Measurements from ENCODE around the gene COMMD4.
"Not testable (repeated sequence)": the region's sequence is repeated elsewhere in the genome, so short reads cannot be mapped to it uniquely, and the experiment has no call there.

COMMD4 gene

DNA sequence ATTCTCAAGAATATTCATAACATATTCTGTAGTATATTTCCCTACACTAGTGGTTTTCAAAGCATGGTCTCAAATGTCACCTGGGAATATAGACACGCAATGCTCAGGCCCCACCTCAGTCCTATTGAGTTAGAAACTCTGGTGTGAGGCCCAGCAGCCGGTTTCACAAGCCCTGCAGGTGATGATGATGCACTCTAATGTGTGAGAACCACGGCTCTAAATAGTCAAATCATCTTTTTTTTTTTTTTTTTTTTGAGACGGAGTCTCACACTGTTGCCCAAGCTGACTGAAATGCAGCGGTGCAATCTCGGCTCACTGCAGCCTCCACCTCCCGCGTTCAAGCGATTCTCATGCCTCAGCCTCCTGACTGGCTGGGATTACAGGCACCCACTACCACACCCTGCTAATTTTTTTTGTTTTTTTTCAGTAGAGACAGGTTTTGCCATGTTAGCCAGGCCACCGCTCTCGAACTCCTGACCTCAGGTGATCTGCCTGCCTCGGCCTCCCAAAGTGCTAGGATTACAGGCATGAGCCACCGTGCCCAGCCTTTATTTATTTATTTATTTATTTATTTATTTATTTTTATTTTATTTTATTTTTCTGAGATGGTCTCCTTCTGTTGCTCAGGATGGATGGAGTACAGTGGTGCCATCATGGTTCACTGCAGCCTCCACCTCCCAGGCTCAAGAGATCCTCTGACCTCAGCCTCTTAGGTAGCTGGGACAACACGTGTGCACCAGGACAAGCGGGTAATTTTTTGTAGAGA is 2.0 kb upstream of the COMMD4 start:
- not testable (repeated sequence) for DNase-seq

GRCh38 chr15:75335313-75335704 is 554 bp upstream of the COMMD4 start:
- no peak for DNase-seq

- no peak for DNase-seq
Observed at GRCh38 chr15:75338661-75339240, 2.9 kb downstream of the COMMD4 start.

DNA sequence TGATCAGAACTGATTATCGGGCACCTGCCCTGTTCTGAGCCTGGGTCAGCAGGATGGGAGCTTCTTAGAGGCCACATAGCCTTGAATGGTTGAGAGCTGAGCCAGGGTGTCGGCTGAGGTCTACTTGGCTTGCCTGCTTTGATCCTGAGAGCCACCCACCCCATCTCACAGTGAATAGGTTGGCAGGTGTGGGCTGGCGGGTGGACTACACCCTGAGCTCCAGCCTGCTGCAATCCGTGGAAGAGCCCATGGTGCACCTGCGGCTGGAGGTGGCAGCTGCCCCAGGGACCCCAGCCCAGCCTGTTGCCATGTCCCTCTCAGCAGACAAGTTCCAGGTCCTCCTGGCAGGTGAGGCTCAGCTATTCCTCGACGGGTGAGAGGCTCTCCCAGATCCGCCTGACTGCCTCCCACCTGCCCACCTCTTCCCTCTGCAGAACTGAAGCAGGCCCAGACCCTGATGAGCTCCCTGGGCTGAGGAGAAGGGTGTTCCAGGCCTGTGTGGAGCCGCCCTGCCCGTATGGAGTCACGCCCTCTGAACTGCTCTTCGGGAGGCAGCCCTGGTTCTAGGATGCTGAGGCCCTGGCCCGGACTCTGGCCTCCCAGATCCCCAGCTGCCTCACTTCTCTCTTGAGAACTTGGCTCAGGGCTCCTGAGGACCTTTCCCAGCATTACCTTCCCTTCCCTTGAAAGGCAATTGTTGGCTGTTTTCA is 3.8 kb downstream of the COMMD4 start:
- no peak for DNase-seq

DNA sequence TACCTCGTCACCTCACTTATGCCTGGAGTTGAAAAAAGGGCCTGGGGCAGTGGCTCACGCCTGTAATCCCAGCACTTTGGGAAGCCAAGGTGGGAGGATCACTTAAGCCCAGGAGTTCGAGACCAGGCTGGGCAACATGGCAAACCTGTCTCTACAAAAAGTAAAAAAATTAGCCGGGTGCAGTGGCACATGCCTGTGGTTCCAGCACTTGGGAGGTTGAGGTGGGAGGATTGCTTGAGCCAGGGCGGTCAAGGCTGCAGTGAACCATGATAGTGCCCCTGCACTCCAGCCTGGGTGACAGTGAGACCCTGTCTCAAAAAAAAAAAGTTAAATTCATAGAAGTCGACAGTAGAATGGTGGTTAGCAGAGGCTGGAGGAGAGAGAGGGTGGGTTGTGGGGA is 6.4 kb downstream of the COMMD4 start:
- DNase-seq, result no peak

DNA sequence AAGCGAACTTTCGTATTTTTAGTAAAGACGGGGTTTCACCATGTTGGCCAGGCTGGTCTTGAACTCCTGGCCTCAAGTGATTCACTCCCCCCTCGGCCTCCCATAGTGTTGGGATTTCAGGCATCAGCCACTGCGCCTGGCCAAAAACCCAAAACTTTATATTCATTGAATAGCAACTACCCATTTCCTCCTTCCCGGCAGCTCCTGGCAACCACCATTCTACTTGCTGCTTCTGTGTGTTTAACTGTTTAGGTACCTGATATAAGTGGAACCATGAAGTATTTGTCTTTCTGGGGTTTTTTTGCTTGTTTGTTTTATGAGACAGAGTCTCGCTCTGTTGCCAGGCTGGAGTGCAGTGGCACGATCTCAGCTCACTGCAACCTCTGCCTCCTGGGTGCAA is 8.1 kb downstream of the COMMD4 start:
- DNase-seq, result not testable (repeated sequence)

DNA sequence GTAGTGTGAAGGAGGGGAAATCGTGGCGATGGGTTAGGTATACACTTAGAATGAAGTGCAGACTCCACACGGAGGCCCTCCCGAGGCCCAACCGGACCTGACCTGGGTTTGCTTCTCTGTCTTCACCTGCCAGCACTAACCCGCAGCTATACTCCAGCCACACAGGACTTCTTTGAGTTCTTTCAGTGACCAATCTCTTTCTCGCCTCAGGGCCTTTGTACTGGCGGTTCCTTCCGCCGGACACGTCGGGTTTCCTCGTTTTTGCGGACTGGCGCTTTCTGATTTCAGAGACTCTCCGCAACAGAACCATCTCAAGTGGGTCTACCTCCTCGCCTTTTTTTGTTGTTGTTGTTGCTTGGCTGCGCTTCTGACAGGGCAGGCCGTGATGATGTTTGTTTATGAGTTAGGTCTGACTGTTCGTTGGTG is 10.9 kb downstream of the COMMD4 start, which contains the start of gene NEIL1:
TSS of gene NEIL1 (plus strand) at position 244 of the 426 bp plus-strand sequence. CDS start 1,867 bp downstream, outside the sequence.
- DNase-seq, result peak; percentile 31

DNA sequence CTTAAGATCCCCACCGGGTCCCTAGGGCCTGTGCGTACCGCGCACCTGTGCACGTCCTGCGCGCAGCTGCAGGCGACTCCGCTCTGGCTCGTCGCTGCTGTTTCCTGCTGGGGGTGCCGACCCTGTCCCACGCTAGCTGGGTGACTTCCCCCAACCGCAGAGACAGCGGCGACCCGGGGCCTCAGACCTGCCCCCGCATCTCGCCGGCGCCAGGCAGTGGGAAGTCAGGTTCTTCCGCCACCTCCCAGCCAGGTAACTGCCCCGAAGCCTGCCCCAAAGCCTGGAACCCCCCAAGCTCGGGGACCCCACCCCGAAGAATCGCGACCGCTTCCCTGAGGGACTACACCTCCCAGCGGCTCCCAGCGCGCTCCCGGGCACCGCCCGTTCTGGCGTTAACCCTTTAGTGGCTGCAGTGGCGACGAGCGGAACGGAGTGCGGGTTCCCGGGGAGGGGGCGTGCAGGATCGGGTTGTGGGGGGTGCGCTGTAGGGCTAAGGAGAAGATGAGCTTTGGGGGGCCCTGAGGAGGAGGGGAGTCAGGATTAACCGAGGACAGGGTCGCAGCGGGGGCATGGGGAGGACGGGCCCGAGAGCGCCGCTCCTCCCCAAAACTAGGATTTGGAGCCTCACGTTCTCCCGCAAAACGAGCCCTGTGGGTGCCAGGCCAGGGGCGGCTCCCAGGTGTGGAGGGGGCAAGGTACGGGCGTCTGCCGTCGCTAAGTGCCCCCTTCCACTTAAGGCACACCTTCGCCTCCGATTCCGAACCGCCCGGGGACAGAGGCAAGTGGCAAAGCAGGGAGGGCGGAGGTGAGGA is 11.6 kb downstream of the COMMD4 start:
- peak; percentile 66 for DNase-seq

DNA sequence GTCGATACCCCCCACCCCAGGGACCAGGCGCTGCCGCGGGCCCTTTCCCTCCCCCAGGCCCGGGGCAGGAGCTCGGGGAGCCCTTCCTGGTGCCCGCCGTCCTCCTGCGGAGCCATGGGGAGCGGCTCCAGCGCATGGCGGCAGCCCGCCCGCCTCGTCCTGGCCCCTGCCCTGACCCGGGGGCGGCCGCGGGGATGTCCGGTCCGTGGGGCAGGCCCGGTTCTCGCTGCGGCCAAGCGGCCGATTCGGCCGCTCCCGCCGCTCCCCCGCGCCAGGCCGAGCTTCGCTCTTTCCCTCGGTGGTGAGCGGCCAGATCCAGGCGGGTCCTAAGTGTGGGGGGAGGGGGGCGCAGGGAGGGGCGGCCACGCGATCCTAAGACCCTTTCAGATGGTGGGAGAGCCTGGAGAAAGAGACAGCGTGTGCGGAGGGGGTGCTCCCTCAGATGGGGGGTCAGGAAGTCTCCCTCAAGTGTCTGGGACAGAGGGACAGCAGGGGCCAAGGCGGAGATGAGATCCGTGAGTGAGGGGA is 12.2 kb downstream of the COMMD4 start:
- no peak for DNase-seq

- no peak for DNase-seq
Observed at GRCh38 chr15:75348562-75349350, 12.9 kb downstream of the COMMD4 start.

DNA sequence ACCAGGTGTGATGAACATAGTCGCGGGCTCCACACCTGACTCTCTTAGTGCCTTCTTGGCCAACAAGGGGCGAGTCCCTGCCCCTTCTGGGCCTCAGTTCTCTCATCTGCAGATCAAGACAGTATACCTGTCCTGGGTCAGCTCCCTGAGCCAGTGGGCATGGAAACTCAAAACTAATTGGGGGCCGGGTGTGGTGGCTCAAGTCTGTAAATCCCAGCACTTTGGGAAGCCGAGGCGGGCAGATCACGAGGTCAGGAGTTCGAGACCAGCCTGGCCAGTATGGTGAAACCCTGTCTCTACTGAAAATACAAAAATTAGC is 13.4 kb downstream of the COMMD4 start:
- DNase-seq, result not testable (repeated sequence)

DNA sequence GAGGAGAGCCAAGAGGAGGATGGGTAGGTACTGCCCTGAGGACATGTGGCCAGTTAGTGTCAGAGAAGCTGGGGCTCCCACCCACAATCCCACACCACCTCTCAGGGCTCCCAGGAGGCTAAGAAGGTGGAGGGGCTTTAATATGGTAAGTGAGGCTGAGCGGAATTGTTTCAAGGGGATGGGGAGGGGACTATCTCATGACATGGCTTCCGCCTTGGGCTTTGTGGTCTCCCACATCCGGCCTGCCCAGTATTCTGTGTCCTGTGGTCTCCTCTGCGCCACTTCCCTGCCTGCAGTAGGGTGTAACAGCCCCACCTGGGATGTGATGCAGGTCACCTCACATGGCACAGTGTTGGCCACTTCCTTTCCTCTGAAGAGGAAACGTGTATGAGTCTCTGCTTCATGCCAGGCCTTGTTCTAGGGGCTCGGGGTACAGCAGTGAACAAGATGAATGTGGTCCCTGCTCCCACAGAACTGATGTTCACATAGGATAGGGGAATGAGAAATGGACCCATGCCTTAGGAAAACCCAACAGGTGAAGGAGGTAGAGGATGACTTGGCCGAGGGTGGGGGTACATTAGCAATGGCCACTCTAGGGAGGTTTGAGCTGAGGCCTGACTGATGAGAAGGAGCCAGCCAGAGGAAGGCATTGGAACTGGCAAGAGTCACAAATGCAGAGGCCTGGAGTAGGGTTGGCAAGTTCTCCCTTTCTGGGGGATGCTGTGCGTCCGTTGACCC is 14.2 kb downstream of the COMMD4 start:
- peak; percentile 61 for DNase-seq

DNA sequence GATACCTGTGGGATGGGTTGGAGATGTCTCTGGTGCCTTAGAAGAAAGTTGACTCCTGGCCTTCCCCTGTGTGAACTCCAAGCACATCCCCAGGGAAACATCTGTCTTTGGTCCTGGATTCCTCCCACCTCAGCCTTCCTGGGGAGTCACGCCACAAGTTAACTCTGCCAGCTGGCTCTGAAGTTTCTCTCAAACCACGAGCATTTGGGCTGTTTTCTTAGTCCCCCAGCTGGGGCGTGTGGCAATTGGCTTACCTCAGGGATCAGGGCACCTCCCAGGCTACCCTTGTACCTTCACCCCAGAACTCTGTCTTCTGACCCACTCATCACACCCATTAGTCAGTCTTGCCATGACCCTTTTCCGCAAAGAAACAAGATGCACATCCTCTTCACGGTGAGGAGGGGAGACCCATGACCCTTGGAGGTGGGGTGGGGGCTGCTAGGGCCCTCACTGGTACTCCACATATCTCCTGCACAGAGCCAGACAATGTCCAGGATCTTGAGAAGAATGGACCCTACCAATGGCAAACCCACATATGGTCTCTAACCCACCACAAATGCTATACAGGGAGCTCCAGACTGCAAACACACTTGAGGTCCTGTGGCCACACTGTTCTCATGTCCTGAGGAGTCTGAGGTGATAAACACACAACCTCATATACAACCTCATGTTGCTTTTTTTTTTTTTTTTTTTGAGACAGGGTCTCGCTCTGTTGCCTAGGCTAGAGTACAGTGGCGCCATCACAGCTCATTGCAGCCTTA is 14.9 kb downstream of the COMMD4 start:
- DNase-seq, result no peak

GRCh38 chr15:75352186-75353080 is 16.6 kb downstream of the COMMD4 start:
- no peak for DNase-seq

GRCh38 chr15:75353604-75354003 is 17.7 kb downstream of the COMMD4 start:
- DNase-seq, result no peak

DNA sequence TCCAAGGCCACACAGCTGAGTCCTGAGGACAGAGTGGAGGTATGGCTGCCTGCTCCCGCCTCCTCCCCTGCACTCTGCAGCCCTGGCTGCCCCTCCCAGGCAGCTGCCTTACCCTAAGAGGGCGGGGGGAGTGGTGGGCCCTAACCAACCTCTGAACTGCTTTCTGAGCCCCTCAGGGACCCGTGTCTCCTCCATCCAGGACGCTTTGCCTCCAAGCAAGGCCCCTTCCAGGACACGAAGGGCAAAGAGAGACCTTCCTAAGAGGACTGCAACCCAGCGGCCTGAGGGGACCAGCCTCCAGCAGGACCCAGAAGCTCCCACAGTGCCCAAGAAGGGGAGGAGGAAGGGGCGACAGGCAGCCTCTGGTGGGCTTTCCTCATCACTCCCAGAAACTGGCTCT is 18.6 kb downstream of the COMMD4 start:
- DNase-seq, result no peak

- DNase-seq, result no peak
Observed at GRCh38 chr15:75355369-75355768, 19.5 kb downstream of the COMMD4 start.

DNA sequence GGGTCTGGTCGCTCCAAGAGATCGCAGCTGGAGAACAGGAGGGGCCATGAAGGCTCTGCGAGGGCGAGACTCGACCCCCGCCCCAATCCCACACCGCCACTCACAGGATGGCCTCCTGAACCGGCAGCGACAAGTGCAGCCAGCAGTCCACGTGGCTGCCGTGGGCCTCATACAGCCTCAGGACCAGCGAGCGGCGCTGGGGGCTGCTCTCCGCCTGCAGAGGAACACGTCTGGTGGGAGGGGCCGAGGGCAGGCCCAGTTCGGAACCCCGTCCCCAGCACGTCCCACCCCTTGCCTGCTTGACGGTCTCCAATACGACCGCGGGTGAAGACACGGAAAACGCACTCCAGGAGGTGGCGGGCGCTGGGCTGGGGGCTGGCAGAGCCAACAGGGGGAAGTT is 20.1 kb downstream of the COMMD4 start:
- DNase-seq, result no peak

- no peak for DNase-seq
Observed at GRCh38 chr15:75356517-75356916, 20.7 kb downstream of the COMMD4 start.
